NCI-H226 (cell line): ENCODE results near the gene IFTAP.

ENCODE experiments used
- DNase-seq: peaks from one replicate; pipeline ENCODE4 v3.0.0-alpha.2; 2015

Gene IFTAP

DNA sequence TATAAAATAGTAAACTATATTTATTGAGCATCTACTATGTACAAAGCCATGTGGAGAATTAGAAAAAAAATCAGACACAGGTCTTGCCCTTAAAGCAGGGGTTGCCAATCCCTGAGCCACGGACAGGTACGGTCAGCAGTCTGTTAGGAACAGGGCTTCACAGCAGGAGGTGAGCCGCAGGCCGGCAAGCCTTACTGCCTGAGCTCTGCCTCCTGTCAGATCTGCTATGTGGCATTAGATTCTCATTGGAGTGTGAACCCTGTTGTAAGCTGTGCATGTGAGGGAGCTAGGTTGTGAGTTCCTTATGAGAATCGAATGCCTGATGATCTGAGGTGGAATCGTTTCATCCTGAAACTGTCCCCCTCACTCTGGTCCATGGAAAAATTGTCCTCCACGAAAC is 5.9 kb downstream of the IFTAP start:
- no peak for DNase-seq

DNA sequence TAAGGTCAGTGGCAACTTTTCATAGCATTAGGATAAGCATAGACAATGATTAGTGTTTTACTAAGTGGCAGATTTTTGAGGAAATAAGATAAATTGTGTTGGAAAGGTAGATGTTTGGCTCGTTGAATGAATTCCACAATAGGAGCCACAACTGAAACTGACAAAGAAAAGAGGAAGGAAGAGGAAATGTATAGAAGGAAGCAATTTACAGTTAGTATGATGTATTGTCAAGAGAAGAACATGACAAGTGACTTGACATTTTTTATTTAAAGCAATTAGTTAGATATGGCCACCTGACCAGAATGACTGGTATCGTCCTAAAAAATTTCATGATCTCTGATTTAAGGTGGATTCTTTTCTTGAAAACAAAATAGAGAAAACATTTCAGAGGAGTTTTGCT is 6.9 kb downstream of the IFTAP start:
- no peak for DNase-seq

DNA sequence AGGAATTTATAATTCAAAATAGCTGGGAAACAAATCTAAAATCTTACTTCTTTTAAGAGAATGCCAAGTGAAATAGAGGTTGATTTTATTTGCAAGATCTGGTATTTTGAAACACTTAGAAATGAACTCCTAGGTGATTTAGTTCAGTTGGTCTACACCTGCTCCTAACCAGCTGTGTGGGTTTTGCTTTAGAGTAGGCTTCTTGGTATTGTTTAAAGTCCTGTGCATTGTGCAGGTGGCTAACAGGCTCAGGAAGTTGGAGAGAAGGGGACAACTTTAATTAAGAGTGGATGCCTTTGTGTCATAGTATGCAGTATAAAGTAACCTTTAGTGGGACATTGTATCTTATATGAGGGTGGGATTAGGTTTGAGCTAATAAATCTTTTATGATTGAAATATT is 7.8 kb downstream of the IFTAP start:
- DNase-seq: no peak

DNA sequence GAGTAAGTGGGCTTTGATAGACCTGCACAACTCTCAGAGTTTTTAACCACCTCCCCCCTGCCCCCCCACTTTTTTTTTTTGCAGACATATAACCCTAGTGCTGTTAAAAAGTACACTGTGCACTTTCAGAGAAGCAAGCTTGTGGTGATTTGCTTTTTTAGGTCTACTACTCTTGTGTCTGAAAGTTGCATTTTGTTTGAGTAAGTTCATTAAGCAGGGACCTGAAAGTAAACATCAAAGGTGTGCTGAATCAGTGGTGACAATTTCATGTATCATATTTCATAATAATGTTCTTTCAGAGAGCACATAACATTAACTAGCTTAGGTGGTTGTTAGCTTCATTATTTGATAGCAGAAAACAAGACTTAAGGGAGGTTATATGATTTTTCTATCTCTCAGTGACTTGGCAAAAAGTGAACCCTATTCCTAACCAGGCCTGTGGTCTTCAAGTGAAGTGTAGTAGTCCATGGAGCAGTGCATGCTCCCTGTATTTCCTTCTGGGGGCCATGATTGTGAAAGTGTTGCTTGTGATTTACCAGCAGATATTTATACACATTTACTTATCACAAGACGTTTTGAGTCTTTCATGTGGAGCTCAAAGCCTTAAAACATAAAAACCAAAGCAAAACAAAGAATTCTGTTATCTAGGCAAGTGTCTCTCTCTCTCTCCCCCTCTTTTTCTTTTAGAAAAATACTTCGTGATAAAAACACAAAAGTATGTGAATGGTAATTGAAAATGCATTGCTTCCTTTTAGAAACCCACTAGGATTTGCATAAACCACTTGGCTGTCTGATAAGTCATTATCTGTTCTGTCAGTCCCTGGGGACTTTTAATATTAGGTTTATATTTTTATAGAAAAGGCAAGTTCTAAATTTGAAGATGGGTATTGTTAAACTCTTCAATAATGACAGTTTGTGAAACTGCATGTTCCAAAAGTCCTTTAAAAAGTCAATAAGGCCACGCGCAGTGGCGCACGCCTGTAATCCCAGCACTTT is 11.2 kb downstream of the IFTAP start:
- no peak for DNase-seq

DNA sequence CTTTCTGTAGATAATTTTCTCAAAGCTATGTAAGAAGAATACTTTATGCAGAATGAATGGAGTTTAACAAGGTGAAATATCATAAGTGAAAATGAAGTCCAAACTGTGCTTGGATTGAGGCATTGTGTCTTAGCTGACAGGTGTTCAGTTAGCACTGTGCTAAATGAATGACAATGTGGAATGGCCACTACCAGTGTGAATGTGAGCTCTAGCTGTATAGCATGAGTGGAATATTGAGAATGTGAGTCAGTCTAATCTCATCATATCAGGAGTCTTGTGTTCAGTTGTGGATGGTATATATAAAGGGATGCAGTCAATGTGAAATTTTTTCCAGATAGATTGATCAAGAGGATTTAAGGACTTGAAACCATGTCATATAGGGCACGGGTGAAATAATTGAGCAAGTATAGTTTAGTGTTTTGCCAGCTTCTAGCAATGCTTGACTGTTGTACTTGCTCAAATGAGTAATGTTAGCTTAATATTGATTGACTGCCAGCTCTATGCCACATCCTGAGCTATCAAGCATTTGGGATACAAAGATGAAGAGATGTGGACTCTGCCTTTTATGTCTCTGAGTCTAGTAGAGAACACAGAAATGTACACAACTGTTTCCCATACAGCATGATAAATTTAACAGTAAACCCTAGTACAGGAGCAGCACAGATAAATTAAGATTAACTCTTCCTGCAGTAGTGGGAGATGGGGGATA is 14.3 kb downstream of the IFTAP start:
- no peak for DNase-seq

DNA sequence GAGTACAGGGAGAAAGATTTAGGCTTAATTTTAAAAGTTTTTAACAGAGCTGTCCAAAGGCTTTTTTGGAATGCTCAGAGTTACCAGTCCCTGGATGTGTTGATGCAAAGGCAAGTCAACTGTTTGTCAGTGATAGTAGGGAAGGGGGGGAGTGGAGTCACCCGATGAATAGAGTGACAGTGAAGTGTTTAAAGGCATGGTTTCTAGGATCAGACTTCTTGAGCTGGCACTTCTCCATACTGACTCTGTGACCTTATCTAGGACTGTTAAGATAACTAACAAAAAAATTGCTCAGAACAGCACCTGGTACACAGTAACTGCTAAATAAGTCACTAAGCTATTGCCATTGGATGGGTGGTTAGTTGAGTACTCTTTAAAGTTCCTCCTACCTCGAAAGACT is 15.1 kb downstream of the IFTAP start:
- DNase-seq: no peak

DNA sequence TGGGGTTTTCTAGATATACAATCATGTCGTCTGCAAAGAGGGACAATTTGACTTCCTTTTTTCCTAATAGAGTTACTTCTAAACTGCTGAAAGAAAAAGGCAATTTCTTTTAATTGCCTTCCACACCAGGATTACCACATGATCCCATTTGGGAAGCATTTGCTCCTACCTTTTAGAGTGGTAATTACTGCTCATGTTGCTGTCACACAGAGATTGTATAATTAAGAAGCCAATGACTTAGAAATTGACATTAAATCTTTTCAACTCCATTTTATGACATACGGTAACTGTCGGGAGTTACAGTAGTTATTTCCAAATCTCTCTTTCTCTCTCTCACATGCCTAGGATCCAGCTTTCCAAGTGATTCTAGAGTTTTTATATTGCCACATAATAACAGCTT is 21.5 kb downstream of the IFTAP start:
- DNase-seq: no peak

DNA sequence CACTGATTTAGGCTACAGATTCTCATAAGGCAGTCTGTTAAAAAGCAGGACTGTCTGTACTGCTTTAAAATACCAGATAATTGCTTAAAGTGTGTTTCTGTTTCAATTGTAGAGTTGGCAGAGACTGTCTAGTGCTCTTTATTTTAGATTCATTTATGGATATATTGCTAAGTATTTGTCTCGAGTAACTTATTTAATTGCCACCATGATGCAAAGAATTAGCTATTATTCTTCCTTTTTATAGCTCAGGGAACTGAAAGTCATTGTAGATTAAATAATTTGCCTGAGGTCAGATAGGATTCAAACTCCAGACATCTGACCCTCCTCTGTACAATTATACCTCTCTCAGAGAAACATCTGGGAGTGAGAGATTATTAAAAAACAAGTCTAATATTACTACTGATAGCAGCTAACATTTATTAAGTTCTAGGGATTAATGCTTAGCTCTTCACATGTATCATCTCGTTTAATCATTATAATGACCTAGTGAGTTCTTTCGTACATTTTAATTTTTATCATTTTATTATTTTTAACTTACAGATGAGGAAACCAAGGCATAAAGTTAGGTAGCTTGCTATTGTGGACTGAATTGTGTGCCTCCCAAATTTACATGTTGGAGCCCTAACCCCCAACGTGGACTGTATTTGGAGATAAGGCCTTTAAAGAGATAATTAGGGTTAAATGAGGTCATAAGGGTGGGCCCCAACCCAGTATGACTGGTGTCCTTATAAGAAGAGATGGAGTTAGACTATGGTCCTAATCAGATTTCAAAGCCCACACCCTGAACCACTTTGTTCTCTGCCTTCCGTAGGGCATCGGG is 23.5 kb downstream of the IFTAP start:
- DNase-seq: no peak

DNA sequence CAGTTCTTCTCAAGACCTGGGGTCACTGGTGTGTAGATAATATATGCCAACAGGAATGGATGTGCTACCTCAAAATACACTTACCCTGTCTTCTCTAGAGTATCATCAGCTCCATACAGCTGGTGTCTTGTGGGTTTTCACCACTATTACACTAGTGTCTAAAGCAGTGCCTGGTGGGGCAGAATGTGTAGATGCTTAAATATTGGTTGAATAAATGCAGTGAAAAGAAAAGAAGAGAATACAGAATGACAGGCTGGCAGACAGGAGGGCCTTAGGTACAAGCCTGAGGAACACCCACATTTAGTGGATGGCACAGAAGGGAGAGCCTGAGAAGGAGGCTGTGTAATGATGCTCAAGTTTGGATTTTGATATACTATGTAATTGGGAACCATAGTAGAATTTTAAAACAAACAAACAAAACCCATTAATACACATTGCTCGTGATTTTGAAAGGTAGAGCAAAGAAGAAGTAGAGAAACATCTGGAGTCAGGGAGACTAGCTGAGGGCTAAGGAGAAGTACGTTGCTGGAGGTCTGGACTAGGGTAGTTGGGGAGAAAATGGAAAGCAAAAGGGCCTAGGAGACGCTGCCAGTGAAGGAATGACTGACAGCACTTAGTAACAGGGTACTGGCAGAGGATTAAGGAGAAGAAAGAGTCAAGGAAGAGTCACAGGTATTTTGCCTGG is 24.2 kb downstream of the IFTAP start:
- no peak for DNase-seq

DNA sequence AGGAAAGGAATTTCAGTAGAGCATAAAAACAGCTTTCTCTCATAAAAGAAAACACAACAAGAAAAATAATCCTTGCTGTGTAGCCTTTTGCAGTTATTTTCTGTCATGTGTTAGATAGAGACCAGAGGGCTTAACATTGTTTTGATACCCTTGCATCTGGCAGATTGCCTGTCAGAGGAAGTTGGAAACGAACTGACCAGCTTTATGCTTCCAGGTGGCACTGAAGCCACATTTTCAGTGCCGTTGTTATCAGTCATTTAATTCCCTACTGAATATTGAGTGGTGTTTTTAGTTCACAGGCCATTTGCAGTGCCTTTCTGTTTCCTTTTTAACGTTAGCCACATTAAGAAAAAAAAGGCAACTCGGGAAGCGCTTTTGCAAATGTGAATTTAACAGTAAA is 25.2 kb downstream of the IFTAP start:
- DNase-seq: no peak

DNA sequence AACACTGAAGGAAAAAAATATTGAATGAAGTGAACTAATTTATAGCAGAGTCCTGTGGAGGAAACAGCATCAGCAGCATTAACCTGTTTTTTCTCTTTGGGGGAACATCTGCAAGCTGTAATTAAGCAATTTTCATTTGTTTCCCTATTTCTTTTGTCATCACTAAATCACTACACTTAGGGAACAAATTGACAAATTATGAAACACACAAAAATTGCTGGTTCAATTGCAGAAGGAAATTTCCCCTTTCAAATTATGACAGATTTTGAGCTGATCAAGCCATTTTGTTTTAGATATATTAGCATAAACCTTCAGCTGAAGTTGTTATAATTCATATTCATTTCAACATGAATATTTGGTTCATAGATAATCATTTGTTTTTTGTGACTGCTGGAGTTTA is 25.9 kb downstream of the IFTAP start:
- DNase-seq: no peak

DNA sequence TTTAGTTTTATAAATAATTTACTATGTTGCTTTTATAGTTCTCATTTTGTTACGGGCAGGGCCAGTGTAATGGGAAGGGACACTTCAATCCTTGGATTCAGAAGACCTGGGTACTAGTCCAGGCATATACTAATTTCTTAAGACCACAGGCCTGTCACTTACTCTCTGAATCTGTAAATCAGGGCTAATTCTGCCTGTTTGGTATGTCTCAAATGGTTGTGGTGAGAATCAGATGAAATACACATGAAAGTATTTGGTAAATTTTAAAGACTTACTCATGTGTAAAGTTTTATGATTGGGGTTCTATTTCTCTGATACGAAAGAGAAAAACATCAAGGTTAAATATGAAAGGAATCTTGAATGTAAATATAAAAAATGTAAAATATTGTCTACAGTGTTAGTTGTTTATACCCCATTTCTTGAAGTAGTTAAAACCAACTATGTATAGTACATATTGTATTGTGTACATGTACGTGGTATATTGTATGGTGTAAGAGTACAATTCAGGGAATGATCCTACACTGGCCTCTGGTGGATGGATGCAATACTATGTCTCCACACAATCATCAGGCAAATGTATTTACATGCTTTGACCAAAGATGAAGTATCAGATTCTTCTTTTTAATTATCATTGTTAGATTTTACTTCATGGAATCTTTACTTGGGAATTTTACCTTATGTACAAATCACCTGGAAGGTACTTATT is 28.3 kb downstream of the IFTAP start:
- no peak for DNase-seq

DNA sequence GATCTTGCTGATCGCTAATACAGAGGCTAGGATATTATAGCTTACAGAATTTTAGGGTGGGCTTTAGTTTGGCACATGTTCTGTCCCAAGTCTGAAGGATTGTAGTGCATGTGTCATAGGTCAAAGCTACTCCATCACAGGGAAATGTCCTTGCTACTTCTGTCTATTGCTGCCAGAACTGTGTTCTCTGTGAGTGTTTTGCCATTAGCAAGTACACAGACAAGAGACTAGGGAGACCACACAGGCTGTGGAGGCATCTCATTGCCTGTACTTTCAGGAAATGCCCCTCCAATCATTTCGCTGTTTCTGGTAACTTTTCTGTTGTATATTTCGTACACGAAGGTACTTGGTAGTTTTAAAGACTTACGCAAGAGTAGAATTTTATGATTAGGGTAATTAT is 29.2 kb downstream of the IFTAP start:
- DNase-seq: no peak

DNA sequence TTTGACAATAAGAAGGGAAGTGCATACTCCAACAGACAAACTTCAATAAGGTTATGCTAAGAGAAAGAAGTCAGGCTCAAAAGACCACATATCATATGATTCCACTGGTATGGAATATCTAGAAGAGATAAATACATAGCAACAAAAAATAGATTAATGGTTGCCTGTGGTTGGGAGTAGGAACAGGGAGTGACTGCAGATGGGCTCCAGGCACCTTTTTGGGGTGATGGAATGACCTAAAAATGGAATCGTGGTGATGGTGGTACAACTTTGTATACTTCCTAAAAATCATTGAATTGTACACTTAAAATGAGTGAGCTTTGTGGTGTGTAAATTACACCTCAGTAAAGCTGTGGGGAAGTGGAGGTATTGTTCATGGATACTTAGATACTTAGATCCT is 32.7 kb downstream of the IFTAP start:
- DNase-seq: no peak

DNA sequence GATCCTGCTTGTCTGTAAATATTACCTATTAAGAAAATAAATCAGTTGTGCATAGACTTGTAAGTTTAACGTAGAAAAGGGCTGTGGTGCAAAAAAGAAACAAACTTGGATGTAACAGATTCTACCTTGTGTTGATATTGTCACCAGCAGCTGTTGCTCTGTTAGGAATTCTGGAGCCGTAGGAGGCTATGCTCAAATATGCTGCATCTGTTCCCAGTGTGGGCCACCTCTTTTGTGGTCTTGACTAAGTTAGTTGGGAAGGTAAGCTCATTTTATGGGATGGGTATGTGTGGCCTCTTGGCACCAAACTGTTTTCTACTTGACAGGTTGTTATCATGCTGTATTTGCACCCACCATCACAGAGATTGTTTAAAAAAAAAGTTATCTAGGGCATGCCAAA is 33.2 kb downstream of the IFTAP start:
- DNase-seq: no peak

DNA sequence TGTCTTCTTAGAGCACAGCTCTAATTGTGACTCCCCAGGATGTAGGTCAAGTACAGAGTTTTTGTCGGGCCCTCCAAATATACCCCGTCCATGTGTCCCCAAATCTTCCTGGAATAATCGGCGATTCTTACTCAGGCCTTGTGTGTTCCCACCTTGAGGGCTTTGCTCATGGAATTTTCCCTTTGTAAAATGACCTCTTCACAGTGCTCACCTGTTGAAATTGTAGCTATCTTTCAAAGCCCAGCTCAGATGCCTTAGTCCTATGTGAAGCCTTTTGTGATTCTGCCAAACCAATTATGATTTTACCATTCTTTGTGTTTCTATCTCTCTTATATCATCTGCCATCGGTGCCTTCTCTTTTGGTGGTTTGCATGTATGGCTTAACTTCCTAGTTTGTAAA is 33.8 kb downstream of the IFTAP start:
- no peak for DNase-seq

DNA sequence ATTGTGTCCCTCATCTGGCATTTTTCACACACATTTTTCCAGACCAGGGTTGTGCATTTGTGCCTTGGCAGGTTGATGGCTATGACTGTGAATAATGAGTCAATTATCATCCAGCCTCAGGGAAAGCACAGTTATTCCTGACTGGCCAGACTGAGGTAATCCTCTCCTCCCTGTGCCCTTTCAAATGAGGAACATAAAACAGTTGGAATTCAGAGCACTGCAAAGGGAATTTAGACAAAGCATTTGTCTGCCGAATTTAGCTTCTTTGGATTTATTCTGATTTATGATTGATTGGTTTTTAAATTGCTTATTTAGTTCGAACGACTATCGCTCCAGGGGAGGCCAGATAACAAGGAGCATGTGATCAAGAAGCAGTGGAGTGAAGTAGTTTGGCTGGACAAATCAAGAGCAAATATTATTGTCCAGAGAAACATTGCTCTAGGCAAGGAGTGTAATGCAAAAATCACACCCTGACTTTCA is 34.5 kb downstream of the IFTAP start:
- DNase-seq: no peak

DNA sequence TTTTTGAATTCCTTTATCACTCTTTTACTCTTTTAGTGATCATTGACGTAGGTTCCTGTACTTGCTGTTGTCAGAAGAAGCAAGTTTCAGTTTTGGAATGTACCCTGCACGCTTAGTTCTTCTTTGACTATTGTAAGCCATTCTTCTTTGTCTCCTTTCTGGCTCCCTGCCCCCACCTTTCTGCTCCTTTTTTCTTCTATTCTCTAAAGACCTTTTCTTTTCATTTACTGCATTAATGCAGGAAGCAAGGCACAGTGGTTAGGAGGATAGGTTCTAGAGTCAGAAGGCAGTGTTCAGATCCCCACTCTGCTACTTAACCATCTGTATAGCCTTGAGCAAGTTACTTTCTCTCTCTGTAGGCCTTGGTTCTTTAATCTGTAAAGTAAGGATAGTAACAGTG is 37.5 kb downstream of the IFTAP start:
- DNase-seq: no peak

DNA sequence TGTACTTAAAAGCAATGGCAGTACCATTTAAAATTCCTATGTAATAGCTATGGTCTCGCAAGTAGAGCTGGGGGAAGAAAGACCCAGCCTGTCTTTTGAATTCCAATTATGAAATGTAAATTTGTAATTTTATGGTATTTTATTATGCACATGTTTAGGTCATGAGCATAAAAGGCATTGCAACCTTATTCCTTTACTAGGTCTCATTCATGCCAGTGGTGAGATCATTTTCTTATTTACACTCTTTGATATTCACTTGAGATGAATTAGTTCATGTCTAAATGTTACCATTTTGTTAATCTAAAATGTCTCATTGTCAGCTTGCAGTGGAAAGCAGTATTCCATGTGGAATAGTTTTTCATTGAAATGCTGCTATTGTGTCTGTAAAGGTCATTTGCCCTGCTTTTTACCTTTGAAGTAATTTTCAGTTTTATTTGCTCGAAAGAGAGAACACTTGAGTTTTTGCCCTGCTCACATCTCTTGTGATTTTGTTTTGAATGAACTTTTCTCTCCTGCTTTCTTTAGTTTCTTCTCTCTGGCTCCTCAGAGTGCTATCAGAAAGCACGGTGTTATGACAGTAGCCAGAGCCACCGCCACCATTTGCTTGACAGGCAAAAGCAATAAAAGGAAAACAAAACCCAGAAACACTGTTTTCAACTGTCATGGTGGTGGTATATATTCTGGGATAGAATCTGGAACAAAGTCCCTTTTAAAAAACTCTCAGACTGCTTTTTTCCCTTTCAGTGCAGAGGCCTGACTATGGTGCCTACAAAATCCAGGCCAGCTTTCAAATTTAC is 41.0 kb downstream of the IFTAP start:
- no peak for DNase-seq

DNA sequence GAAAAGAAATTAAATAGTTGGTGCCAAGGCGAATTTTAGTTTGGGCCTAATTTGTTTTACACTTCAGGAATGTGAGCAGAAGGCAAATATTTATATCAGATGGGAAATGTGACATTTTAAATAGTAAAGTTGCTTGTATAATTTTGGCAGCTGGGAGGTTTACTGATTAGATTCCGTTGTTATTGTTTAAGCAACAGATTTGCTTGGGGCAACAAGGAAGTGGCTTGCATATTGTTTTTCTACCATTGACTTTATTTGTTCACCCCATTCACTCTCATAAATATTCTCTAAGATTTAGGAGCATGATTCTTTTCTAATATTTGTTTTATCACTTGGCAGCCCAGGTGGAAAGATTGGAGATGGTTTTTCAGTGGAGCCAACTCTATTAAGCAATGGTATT is 44.3 kb downstream of the IFTAP start:
- DNase-seq: no peak

DNA sequence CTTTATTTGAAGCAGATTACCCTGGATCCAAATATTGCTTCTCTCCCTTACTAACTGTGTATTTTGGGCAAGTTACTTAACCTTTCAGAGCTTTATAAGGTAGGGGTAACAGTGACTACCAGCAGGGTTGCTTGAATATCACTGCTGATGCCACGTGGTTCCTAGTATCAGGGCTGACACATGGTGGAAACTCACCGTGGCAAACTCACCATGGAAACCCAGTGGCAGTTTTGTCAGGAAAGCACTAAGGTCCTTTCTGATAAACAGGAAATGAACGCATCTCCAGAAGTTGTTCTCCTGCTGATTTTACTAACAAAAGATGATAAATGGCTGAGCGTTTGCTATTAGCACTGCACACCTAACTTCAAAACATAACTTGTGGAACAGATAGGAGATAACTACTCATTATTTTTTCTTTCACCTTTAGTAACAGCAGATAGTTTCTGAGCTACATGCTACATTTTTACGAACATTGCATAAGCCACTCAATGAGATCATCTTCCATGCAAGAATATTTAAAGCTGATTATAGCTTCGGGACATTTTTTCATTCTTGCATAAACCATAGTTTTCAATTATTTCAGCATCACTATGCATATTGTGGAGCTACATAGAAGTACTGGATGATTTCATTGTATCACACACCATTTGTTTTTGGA is 63.4 kb downstream of the IFTAP start:
- no peak for DNase-seq
